DMS 273 (cell line): Measurements from ENCODE around the gene CENPV.
"Not testable (repeated sequence)": the region's sequence is repeated elsewhere in the genome, so short reads cannot be mapped to it uniquely, and the experiment has no call there.

ENCODE experiments used
- DNase-seq: peaks from one replicate; lab custom pipeline; 2025; ENCODE audit not compliant: unreplicated experiment; lab: John Stamatoyannopoulos, UW

Gene CENPV

DNA sequence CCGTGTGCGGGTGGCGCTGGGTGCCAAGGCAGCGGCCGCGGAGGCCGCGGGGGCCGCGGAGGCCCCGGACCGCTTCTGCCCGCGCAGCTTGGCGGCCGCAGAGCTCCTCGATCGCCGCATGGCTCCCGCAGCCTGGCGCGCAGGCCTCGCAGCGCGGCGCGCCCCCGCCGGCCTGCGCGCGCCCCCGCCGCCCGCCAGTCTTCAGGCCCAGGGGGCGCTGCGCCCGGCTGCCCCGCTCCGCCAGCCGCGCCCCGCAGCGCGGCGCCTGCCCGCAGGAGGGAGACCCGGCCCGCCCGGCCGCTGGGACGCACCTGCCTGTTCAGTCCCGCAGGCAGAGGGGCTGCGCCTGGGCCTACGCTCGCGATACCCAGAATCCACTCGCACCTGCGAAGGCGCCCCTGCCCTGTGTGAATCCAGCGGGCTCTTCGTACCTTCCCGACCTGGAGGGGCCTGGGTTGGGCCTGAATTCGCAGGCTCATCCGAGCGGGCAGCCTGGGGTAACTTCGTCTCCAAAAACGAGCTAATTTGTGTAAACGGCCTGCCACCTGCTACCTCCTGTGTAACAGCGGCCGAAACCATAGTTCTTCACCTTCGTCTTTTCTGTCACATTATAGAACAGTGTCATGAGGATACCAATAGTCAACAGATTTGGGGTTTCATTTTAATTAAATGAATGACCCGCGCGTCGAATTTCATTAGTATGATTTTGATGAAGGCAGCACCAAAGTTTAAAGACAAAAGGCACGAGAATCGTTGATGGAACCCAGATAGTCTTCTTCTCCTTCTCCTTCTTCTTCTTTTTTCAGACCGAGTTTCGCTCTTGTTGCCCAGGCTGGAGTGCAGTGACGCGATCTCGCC is at the start of gene CENPV:
TSS of gene CENPV (minus strand) at position 153 of the 858 bp plus-strand sequence. CDS start at position 120, 33 bp downstream.
- peak; percentile 85 for DNase-seq

DNA sequence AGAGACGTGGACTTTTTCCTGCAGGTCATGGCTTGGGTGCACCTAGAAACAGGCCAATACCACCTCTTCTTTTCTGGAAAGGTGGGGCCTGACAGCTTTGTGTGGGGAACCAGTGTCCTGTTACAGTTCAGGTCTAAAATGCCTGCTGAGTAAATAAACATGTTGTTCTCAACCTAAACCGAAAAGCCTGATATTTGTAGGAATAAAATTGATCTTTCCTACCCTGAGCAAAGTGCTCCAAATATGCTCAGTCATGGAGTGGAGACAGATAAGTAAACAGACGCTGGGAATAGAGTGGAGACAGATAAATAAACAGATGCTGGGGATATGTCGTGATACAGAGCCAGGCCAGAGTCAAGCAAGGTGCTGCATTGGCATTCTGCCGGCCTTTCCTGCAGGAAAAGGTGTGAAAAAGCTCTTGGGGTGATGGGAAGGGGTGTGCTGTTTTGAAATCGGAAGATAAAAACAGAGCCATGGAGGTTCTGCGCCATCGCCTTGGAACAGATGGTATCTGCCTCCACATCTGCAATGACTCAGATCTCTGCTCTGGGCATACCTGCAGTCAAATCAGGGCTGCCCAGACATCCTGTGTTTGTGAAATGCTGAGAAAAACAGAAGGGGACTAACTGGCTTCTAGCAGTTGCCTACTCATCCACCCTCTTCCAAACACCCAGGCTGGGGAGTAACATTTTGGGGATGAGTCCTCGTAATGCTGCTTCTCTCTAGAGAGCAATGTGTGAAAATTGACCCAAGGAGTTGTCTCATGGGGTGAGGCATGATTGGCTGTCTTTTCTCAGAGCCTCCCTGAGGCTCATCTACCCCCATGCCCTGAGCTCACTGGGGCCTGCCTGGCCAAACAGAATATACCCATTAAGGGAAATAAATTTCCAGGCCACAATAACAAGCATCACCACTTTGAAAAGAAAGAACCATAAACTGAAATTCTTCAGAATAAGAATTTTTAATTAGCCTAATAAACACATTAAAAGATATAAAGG is 45.3 kb upstream of the CENPV start:
- peak; percentile 72 for DNase-seq

DNA sequence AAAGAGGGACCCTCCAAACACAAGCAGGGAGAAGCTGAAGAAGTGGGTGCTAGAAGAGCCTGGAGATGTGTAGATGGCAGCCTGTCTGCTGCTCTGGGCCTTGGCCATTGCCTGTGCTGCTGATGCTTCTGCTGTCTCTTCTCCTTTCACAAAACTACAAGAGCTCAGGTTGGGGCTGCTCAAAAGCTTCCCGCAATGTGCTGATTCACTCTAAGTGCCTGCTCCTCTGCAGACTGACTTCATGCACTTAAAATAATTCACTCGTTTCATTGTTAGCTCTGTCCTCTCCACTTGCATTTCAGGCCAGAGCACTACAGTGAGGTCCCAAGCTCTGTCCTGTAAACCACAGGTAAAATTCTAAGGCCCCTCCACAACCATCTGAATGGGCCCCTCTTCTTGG is 43.4 kb upstream of the CENPV start:
- not testable (repeated sequence) for DNase-seq

DNA sequence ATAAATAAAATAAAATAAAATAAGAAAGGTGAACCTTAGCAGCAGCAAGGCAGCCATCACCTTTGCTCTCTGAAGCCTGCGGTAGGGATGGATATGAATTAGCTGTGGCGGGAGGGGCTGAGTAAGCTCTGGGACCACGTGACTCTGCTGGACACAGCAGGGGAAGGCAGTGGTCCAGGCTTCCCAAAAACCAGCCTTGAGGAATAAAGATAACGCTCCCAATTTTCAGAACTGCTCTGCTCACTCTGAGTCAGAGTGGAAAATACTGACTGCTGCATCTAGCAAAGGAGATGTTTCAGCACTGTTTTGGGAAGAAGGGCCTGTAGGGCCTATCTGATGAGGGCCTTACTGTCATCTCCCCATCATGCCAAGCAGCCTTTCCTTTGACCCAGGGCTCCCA is 42.6 kb upstream of the CENPV start:
- not testable (repeated sequence) for DNase-seq

DNA sequence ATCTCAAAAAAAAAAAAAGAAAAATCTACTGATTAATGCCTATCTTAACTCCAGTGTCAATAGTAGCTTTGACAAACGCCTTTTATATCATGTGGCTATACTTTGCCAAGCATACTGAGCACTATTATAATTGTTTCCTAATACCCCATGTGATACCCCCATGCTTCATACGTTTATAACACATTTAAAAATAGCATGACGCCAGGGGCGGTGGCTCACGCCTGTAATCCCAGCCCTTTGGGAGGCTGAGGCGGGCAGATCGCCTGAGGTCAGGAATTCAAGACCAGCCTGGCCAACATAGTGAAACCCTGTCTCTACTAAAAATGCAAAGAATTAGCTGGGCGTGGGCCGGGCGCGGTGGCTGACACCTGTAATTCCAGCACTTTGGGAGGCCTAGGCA is 39.2 kb upstream of the CENPV start:
- DNase-seq = not testable (repeated sequence)

DNA sequence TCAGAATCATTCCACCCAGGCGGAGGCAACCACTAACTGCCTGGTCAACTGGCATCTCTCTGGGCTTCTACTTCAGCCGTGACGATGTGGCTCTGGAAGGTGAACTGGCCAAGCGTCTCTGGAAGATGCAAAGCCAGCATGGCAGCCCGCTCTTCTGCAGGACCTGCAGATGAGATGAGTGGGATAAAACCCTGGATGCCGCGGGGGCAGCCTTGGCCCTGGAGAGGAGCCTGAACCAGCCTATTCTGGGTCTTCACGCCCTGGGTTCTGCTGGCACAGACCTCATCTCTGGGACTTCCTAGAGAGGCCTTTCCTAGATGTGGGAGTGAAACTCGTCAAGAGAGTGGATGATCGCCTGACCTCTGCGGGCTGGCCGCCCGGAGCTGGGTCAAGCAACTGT is 38.2 kb upstream of the CENPV start:
- no peak for DNase-seq

DNA sequence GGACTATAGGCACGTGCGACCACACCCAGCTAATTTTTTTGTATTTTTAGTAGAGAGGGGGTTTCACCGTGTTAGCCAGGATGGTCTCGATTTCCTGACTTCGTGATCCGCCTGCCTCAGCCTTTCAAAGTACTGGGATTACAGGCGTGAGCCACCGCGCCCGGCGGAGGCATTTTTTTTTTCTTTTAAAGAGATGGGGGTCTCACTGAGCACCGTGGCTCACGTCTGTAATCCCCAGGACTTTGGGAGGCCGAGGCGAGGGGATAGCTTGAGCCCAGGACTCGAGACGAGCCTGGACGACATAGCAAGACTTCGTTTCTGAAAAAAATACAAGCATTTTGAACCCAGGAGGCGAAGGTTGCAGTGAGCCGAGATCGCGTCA is 32.8 kb upstream of the CENPV start:
- DNase-seq = not testable (repeated sequence)

DNA sequence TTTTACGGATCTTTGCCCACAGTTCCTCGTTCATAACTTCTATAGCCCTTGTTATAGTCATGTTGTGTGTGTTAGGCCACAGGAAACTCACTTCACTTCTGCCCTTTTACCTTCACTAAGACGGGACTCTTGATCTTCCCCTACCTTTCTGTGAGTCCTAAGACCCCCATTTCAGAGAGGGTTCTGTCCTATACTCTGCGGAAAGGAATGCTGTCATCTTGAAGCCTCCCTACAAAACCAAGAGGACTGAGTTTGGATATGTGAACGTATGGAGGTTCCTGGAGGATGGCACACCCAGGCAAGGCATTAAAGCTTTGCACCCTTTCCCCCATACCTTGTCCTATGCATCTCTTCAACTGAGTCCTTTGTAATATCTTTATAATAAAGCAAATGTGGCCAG is 31.3 kb upstream of the CENPV start:
- DNase-seq = no peak

DNA sequence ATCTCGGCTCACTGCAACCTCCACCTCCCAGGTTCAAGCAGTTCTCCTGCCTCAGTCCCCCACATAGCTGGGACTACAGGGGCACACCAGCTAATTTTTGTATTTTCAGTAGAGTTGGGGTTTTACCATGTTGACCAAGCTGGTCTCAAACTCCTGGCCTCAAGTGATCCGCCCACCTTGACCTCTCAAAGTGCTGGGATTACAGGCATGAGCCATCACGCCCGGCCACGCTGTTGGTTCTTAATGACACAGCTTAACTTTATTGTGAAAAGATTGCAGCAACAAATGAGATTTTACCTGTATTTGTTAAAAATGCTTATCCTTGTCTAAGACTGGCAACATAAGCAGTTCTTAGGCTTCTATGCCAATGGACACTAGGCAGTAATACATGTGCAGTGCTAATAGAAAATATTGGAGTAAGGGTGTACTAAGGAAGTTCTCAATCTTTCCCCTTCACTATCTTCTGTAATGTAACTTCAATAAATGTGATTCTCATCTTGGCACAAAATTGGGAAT is 30.6 kb upstream of the CENPV start:
- no peak for DNase-seq

DNA sequence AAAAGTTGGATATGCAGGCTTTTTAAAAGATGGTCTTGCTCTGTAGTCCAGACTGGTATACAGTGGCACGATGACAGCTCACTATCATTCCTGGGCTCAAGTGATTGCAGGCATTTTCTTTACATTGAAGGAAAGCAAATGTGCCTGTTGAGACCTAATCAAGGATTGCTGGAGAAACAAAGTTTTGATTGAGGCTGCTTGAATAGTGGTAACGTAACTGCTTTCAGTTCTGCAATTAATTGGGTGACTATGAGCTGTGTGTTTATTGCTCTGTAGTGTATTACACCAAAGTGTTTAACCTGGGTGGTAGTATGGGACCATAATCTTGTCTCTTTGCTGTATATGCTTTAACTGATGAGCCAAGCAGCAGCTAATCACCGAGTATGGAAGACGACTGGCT is 29.9 kb upstream of the CENPV start:
- DNase-seq = no peak

DNA sequence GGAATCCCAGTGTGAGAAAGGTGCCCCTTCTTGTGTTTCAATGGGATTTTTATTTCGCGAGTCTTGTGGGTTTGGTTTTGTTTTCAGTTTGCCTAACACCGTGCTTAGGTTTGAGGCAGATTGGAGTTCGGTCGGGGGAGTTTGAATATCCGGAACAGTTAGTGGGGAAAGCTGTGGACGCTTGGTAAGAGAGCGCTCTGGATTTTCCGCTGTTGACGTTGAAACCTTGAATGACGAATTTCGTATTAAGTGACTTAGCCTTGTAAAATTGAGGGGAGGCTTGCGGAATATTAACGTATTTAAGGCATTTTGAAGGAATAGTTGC is 28.2 kb upstream of the CENPV start:
- DNase-seq = no peak

DNA sequence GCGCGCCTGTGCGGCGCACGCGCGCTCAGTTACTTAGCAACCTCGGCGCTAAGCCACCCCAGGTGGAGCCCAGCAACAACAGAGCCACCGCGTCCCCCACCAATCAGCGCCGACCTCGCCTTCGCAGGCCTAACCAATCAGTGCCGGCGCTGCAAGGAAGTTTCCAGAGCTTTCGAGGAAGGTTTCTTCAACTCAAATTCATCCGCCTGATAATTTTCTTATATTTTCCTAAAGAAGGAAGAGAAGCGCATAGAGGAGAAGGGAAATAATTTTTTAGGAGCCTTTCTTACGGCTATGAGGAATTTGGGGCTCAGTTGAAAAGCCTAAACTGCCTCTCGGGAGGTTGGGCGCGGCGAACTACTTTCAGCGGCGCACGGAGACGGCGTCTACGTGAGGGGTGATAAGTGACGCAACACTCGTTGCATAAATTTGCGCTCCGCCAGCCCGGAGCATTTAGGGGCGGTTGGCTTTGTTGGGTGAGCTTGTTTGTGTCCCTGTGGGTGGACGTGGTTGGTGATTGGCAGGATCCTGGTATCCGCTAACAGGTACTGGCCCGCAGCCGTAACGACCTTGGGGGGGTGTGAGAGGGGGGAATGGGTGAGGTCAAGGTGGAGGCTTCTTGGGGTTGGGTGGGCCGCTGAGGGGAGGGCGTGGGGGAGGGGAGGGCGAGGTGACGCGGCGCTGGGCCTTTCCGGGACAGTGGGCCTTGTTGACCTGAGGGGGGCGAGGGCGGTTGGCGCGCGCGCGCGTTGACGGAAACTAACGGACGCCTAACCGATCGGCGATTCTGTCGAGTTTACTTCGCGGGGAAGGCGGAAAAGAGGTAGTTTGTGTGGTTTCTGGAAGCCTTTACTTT is 27.6 kb upstream of the CENPV start, which contains the start of gene UBB:
TSS of gene UBB (plus strand) at position 452 of the 856 bp plus-strand sequence. CDS start 817 bp downstream, outside the sequence.
- peak; percentile 96 for DNase-seq

DNA sequence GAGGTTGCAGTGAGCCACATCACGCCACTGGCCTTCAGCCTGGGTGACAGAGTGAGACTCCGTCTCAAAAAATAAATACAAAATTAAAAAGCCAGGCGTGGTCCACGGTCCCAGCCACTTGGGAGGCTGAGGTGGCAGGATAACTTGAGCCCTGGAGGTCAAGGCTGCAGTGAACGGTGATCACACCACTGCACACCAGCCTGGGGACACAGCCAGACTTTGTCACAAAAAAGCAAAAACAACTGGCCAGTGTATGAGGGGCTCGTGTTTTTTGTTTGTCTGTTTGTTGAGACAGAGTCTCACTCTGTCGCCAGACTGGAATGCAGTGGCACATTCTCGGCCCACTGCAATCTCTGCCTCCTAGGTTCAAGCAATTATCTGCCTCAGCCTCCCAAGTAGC is 26.4 kb upstream of the CENPV start:
- no peak for DNase-seq

DNA sequence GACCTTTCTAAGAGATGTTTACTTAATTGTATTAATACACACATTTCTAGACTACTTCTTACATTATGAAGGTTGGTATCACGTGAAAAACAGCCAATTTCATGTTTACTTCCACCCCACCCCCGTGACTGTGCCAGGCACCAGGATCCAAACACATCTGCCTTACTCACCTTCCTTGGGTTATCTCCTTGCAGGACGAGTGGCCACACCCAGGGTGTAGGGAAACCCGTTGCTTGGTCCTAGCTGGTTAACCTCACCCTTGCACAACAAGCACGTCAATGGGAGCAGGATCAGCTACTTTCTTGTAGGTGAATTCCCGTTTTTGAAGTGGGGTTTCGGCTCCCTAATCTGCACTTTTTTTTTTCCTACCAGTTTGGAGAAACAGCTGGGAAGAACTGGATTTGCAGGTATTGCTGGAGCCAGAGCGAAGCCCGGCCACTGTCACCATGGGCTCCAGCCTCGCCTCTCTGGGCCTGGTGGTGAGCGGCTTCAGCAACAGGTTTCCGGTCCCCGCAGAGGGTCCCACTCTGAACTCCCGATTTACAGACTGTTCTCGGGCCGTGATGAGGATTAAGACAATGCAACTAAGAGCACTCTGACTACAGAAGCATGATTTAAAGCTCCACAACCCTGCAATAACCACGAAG is 25.5 kb upstream of the CENPV start:
- DNase-seq = no peak

DNA sequence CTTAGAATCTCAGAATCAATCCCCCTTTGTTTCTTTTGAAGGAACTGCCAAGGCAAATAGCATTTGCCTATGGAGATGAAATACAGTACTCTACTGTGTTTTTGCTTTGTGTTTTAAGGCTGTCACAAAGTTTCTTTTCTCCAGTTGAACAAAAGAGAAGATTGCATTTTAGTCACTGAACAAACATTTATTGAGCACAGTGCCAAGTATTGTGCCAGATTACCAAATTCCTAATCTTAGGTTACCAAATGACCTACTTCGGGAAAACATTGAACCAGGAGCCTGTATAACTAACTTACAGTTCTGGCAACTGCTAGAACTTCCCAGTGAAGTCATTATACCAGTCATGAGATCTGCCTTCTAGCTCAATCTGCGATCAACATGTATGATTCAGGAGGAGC is 24.7 kb upstream of the CENPV start:
- no peak for DNase-seq

DNA sequence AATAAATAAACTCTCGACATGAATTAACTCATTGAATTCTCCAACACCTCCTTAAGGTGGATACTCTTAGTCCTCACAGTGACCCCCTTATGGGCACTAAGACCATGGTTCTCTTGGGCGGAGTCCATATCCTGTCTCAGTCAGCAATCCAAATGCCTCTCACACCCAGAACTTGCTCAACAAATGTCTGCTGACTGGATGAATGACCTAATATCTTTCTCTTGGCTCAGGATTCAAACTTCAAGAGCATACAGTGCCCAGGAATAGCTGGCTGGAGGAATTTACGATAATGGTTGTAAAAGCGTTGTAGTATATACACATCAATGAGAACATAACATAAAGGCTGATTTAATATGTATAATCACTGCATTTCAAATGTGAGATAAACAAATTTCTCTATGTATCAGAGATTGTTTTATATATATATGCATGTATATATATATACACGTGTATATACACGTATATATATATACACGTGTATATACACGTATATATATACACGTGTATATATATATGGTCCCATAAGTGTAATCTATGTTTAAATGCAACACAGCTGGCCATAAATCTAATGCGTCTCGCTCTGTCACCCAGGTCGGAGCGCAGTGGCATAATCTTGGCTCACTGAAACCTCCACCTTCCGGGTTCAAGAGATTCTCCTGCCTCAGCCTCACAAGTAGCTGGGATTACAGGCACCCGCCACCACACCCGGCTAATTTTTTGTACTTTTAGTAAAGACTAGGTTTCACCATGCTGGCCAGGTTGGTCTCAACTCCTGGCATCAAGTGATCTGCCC is 21.1 kb upstream of the CENPV start:
- no peak for DNase-seq

DNA sequence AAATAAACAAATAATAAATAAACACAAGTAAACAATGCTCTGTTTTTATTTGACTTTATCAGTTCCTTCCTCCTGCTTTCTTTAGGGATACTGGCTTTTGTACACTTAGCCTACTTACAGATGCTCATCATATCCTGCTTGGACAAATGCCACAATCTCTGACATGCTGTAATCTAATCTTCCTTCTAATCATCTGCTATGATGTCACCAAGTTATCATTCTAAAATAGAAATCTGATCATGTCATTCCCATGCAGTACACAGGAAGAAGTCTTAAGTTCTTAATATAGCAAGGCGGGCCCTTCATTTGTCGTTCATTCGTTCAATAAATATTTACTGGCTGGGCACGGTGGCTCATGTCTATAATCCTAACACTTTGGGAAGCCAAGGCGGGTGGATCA is 18.5 kb upstream of the CENPV start:
- peak; percentile 67 for DNase-seq

DNA sequence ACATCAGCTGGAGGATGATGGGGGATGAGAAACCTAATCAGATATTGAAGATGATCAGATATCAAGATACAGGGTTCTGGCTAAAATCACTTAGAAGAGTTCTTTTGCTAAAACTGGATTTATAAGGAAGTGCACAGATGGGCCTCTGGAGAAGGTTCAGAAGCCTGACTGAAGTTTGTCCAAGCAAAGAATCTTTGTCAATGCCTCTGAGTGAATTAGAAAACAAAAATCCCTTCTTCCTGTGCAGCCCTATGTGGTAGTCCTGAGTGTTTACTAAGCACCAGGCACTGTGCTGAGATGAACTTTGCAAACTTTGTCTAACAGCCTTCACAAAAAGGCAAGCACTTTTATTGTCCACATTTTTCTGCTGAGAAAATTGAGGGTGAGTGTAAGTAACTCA is 11.4 kb upstream of the CENPV start:
- DNase-seq = no peak

DNA sequence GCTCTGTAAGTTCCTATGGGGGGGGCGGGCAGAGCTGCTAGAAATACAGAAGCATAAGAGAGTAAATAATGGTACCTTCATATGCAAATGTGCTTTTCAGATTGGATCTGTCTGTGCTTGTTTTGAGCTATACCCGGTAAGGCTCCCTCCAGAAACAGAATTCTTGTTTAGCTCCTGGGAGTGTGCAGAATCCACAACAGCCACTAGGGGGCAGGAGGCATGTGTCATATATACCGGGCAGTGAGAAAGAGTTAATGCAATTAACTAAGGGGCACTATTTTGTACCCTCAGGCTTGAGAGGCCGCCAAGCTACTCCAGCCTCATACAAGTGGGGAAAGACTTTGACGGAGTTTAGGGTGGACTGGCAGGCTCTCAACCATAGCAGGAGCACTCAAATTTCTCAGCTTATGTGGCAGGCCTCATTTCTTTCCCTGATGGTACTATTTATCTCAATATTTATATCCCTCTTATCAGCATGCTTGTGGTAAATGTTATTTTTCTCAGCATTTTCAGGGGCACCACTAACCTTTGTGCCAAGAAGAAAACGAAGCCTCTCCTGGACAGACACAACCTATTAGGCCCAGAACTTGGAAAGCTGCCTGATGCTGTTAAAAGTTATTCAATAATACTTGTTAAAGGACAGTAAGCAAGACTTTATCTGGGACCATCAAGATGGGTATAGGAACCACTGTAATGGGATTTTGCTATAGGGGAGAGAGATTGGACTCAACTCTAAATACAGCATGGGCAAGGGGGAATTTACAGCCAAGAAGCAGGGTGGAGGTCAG is 10.7 kb upstream of the CENPV start:
- peak; percentile 85 for DNase-seq
